B cell (primary cell): Measurements from ENCODE around the gene SLC26A1. TPM values are rescaled to one million over a fixed set of nuclear protein-coding genes. Genes with fewer than 3 reads are reported as not detected.

Experiments
- ATAC-seq: fragments of 200-7000 bp; cut with Tn5 transposase; one replicate; pipeline ENCODE4 v1.10.0; 2021; ENCODE audit warnings: low read depth, mild to moderate bottlenecking, moderate number of reproducible peaks, moderate library complexity
- CTCF ChIA-PET: fragments of 350-600 bp; sonication (Branson Sonifier 250); formaldehyde crosslinking; loops from one replicate; lab custom pipeline; 2021; ENCODE audit warnings: antibody characterized with exemption, inconsistent platforms; lab: Charles Lee
- POLR2A ChIA-PET: fragments of 350-600 bp; sonication (Branson Sonifier 250); formaldehyde crosslinking; loops from one replicate; lab custom pipeline; 2021; ENCODE audit warnings: antibody characterized with exemption; lab: Charles Lee
- DNase-seq: peaks from one replicate; pipeline ENCODE4 v3.0.0; 2013
- H2AFZ ChIP-seq: 2 replicates; pipeline ENCODE4 v1.6.1; 2012; ENCODE audit warnings: mild to moderate bottlenecking, low read depth, low read length; ENCODE audit not compliant: insufficient read depth, poor library complexity, severe bottlenecking
- H3K27ac ChIP-seq, 2 donors: 1 replicate in 1 of 2; 2 replicates in 1 of 2; pipeline ENCODE4 v1.5.1; 2012 to 2013; ENCODE audit warnings: low read length in 2 of 2, mild to moderate bottlenecking in 2 of 2, moderate library complexity in 1 of 2
- H3K27me3 ChIP-seq, 4 experiments: fragments of 200-600 bp in 1 of 4; sonication (generic) in 1 of 4; replicated peaks in 1 of 4; 1 replicate in 2 of 4; 2 replicates in 2 of 4; pipeline versions ENCODE4 v1.6.1 to v1.7.0; 2013 to 2016; ENCODE audit warnings: low read length in 3 of 4, mild to moderate bottlenecking in 2 of 4, mixed read lengths in 1 of 4, moderate library complexity in 1 of 4; ENCODE audit not compliant: insufficient read depth in 4 of 4, control insufficient read depth in 3 of 4; ENCODE audit errors: control extremely low read depth in 1 of 4
- H3K36me3 ChIP-seq, 2 experiments: replicated peaks in 1 of 2; 1 replicate in 1 of 2; 2 replicates in 1 of 2; pipeline versions ENCODE4 v1.6.1 to v1.7.1; 2013; ENCODE audit warnings: low read length in 1 of 2; ENCODE audit not compliant: insufficient read depth in 2 of 2, control insufficient read depth in 1 of 2; ENCODE audit errors: control extremely low read depth in 1 of 2, extremely low read depth in 1 of 2
- H3K4me1 ChIP-seq, 2 donors: fragments of 200-600 bp in 1 of 2; sonication (generic) in 1 of 2; 1 replicate in 1 of 2; 2 replicates in 1 of 2; pipeline versions ENCODE4 v1.5.1 to v1.6.1; 2013 to 2017; ENCODE audit warnings: low read length in 2 of 2; ENCODE audit not compliant: control insufficient read depth in 2 of 2, insufficient read depth in 2 of 2
- H3K4me2 ChIP-seq: replicated peaks from 2 replicates; pipeline ENCODE3; 2012; ENCODE audit warnings: mild to moderate bottlenecking, low read depth, low read length; ENCODE audit not compliant: poor library complexity, severe bottlenecking
- H3K4me3 ChIP-seq, 5 experiments: fragments of 200-600 bp in 1 of 5; sonication (generic) in 1 of 5; 1 replicate in 3 of 5; 2 replicates in 2 of 5; pipeline versions ENCODE4 v1.5.1 to v1.7.0; 2011 to 2016; ENCODE audit warnings: low read length in 4 of 5, mild to moderate bottlenecking in 4 of 5, low read depth in 2 of 5, control low read depth in 1 of 5, moderate library complexity in 1 of 5; ENCODE audit not compliant: insufficient read depth in 1 of 5; ENCODE audit errors: control extremely low read depth in 1 of 5, extremely low read depth in 1 of 5
- H3K79me2 ChIP-seq: fragments of 200-600 bp; sonication (generic); one replicate; pipeline ENCODE4 v1.6.0; 2016; ENCODE audit warnings: low read length; ENCODE audit not compliant: control insufficient read depth, insufficient read depth
- H3K9ac ChIP-seq: fragments of 200-600 bp; sonication (generic); 2 replicates; pipeline ENCODE4 v1.6.1; 2017; ENCODE audit warnings: mild to moderate bottlenecking, low read length, moderate library complexity
- H3K9me3 ChIP-seq, 3 donors: one replicate each; pipeline versions ENCODE4 v1.6.1 to v1.7.1; 2013; ENCODE audit warnings: low read length in 2 of 3; ENCODE audit not compliant: control insufficient read depth in 2 of 3, insufficient read depth in 1 of 3; ENCODE audit errors: control extremely low read depth in 1 of 3
- H4K20me1 ChIP-seq: 2 replicates; pipeline ENCODE4 v1.6.0; 2012; ENCODE audit warnings: mild to moderate bottlenecking, low read length; ENCODE audit not compliant: insufficient read depth, control insufficient read depth, poor library complexity, severe bottlenecking
- H3K27ac Mint-ChIP-seq: one replicate; pipeline ENCODE4 v1.8.0; 2021; ENCODE audit warnings: mixed read lengths
- H3K27me3 Mint-ChIP-seq: one replicate; pipeline ENCODE4 v1.8.0; 2021; ENCODE audit warnings: mixed read lengths
- H3K4me1 Mint-ChIP-seq: one replicate; pipeline ENCODE4 v1.8.0; 2021; ENCODE audit warnings: mixed read lengths
- H3K4me3 Mint-ChIP-seq: one replicate; pipeline ENCODE4 v1.8.0; 2021; ENCODE audit warnings: mixed read lengths
- H3K9me3 Mint-ChIP-seq: one replicate; pipeline ENCODE4 v1.8.0; 2022; ENCODE audit warnings: mixed read lengths; ENCODE audit not compliant: insufficient read depth
- CTCF ChIP-seq: fragments of 200-600 bp; IDR thresholded peaks from one replicate; pipeline ENCODE4 v1.8.0; 2022; ENCODE audit warnings: antibody characterized with exemption, mild to moderate bottlenecking
- EZH2 ChIP-seq: IDR thresholded peaks from 2 replicates; pipeline ENCODE4 v1.6.1; 2012; ENCODE audit warnings: borderline replicate concordance, low read depth, mild to moderate bottlenecking, moderate library complexity, low read length; ENCODE audit not compliant: insufficient read depth, poor library complexity, severe bottlenecking
- WGBS: methylation state at CpG from one replicate; pipeline ENCODE4 v1.1.5; 2013; ENCODE audit warnings: missing lambda C conversion rate; ENCODE audit not compliant: insufficient coverage; 5-methylcytosine and 5-hydroxymethylcytosine counted together
- intact Hi-C: fragments of 100-400 bp; cut with micrococcal nuclease; formaldehyde crosslinking; loops from one replicate; pipeline ENCODE4 v1.10.0; 2022
- polyA plus RNA-seq: library from polyadenylated mRNA; depleted of rRNA; stranded (reverse); fragments of >200 nt; gene quantifications from 2 replicates; pipeline ENCODE4 v1.2.3, GENCODE V29; 2012
- total RNA-seq, 2 donors: library from RNA; stranded (reverse); fragments of 120-200 nt in 1 of 2; gene quantifications; 1 replicate in 1 of 2; 2 replicates in 1 of 2; pipeline versions ENCODE4 v1.2.3 to v1.2.4, GENCODE V29; 2013 to 2022

SLC26A1 gene
- total and polyA plus RNA-seq, 2 donors (not counting 1 experiment from before 2014, with no cell fraction given): 0.03 to 1.1 TPM

- no peak overlapping the region for H3K27ac Mint-ChIP-seq
- POLR2A ChIA-PET: interaction anchor here (0.7 kb wide), 1 partner anchor 35 kb away, joined by 3 read pairs; no protein-coding TSS in a partner anchor
- ATAC-seq (no peak), DNase-seq (peak; percentile 14)
- peak overlapping the region; percentile 61 for H3K4me3 Mint-ChIP-seq
- Histone ChIP-seq H3K9me3 (peaks cover 0 to 15% (median 0%) of the 10 kb centered on the region in 3 donors), H4K20me1 (peaks cover 63% of the 10 kb centered on the region), H3K36me3 (no peaks in the 10 kb centered on the region), H3K79me2 (peaks cover 24% of the 10 kb centered on the region), H3K27me3 (peaks cover 0 to 6% (median under 1%) of the 10 kb centered on the region in 4 experiments), H3K9ac (peak overlapping the region; percentile 82), H3K4me2 (peak overlapping the region; percentile 99), H3K4me1 (peaks cover 14 to 29% of the 10 kb centered on the region in 2 donors), H3K27ac (no peak overlapping the region), H3K4me3 (peak overlapping the region in 4 of 5 experiments; percentile 51 to 76 (median 68)), H2AFZ (no peak overlapping the region)
- no peaks in the 10 kb centered on the region for H3K9me3 Mint-ChIP-seq
- CTCF ChIA-PET: interaction anchor here (1.5 kb wide), 2 partner anchors 15 to 229 kb away, joined by 4 to 5 read pairs; partner anchors contain the start of gene IDUA
- 82% methylated on average over 24 of the region's 24 CpGs for WGBS
- TF ChIP-seq EZH2: no peak
- no peak for TF ChIP-seq CTCF
- H3K4me1 Mint-ChIP-seq: peaks cover 9% of the 10 kb centered on the region
- intact Hi-C loops: no loop called here
- H3K27me3 Mint-ChIP-seq: no peaks in the 10 kb centered on the region
Observed at GRCh38 chr4:971666-972500, 21.3 kb downstream of the SLC26A1 start.
